GM20431 (cell line): ENCODE results near the gene ANKS1B.
"Not testable (repeated sequence)": the region's sequence is repeated elsewhere in the genome, so short reads cannot be mapped to it uniquely, and the experiment has no call there.

Experiments
- in situ Hi-C: fragments of 300-500 bp; cut with MseI, MboI; formaldehyde crosslinking; loops from one replicate; pipeline ENCODE4 v1.15.0; 2020; ENCODE audit warnings: low sequenced_read_pairs; ENCODE audit not compliant: unreplicated experiment

ANKS1B gene

GRCh38 chr12:99984271-99985128, at the start of gene ANKS1B:
ANKS1B (minus strand) TSS chr12:99984936; CDS start chr12:99984237, 699 bp downstream.
- in situ Hi-C loops, result no loop called here

- in situ Hi-C loops, result no loop called here
These were observed 47.1 kb upstream of the ANKS1B start for GRCh38 chr12:100031836-100032235.

- in situ Hi-C loops, result no loop called here
These were observed 42.9 kb upstream of the ANKS1B start for GRCh38 chr12:100027671-100028070.

GRCh38 chr12:100026241-100026640, 41.5 kb upstream of the ANKS1B start:
- in situ Hi-C loops, result no loop called here

GRCh38 chr12:100024974-100025555, 40.3 kb upstream of the ANKS1B start:
- in situ Hi-C loops, result no loop called here

GRCh38 chr12:100020370-100020769, 35.6 kb upstream of the ANKS1B start:
- in situ Hi-C loops, result no loop called here

- in situ Hi-C loops, result no loop called here
These were observed 32.3 kb upstream of the ANKS1B start for GRCh38 chr12:100017056-100017455.

- in situ Hi-C loops, result not testable (repeated sequence)
These were observed 31.6 kb upstream of the ANKS1B start for GRCh38 chr12:100016304-100016703.

- in situ Hi-C loops, result not testable (repeated sequence)
These were observed 21.1 kb upstream of the ANKS1B start for GRCh38 chr12:100005846-100006245.

GRCh38 chr12:99997806-99998205, 13.1 kb upstream of the ANKS1B start:
- in situ Hi-C loops, result no loop called here

GRCh38 chr12:99996095-99996494, 11.4 kb upstream of the ANKS1B start:
- in situ Hi-C loops, result no loop called here

- in situ Hi-C loops, result no loop called here
These were observed 895 bp upstream of the ANKS1B start for GRCh38 chr12:99985631-99986030.

- in situ Hi-C loops, result no loop called here
These were observed 414 bp upstream of the ANKS1B start for GRCh38 chr12:99985129-99985570.

- in situ Hi-C loops, result no loop called here
These were observed 1.1 kb downstream of the ANKS1B start for GRCh38 chr12:99983456-99984258.

- in situ Hi-C loops, result no loop called here
These were observed 3.0 kb downstream of the ANKS1B start for GRCh38 chr12:99981639-99982190.

GRCh38 chr12:99979471-99979870, 5.3 kb downstream of the ANKS1B start:
- in situ Hi-C loops, result no loop called here

- in situ Hi-C loops, result no loop called here
These were observed 6.6 kb downstream of the ANKS1B start for GRCh38 chr12:99978152-99978551.

- in situ Hi-C loops, result no loop called here
These were observed 7.2 kb downstream of the ANKS1B start for GRCh38 chr12:99977550-99977949.

- in situ Hi-C loops, result no loop called here
These were observed 8.0 kb downstream of the ANKS1B start for GRCh38 chr12:99976762-99977161.

- in situ Hi-C loops, result no loop called here
These were observed 9.4 kb downstream of the ANKS1B start for GRCh38 chr12:99975321-99975720.
